Fibroblast of the conjunctiva (primary cell): ENCODE measurements around the gene PTBP1.
"Not testable (repeated sequence)": the region's sequence is repeated elsewhere in the genome, so short reads cannot be mapped to it uniquely, and the experiment has no call there.

Source experiments
- DNase-seq: peaks from one replicate; pipeline ENCODE4 v3.0.0-alpha.2; 2010; ENCODE audit warnings: low read depth

The PTBP1 gene

GRCh38 chr19:827710-828321, 30.6 kb downstream of the PTBP1 start, which contains the start of gene AZU1:
TSS of gene AZU1 (plus strand) at chr19:827837. CDS start at chr19:827847, 10 bp downstream.
- DNase-seq = no peak

GRCh38 chr19:829129-829758, 32.0 kb downstream of the PTBP1 start:
- DNase-seq = no peak

- DNase-seq = no peak
Measured at GRCh38 chr19:831407-832369, 34.4 kb downstream of the PTBP1 start.

GRCh38 chr19:834216-834615, 37.0 kb downstream of the PTBP1 start:
- no peak for DNase-seq

GRCh38 chr19:835210-835810, 38.1 kb downstream of the PTBP1 start:
- no peak for DNase-seq

GRCh38 chr19:840519-841206, 43.4 kb downstream of the PTBP1 start, which contains the start of gene PRTN3:
TSS of gene PRTN3 (plus strand) at chr19:840999. CDS start at chr19:841009, 10 bp downstream.
- DNase-seq = no peak

GRCh38 chr19:842802-843179, 45.5 kb downstream of the PTBP1 start:
- not testable (repeated sequence) for DNase-seq

GRCh38 chr19:843180-843835, 46.1 kb downstream of the PTBP1 start:
- no peak for DNase-seq

- no peak for DNase-seq
Measured at GRCh38 chr19:843836-844545, 46.7 kb downstream of the PTBP1 start.

GRCh38 chr19:844546-844971, 47.3 kb downstream of the PTBP1 start:
- DNase-seq = no peak

GRCh38 chr19:845707-846521, 48.7 kb downstream of the PTBP1 start:
- no peak for DNase-seq

- no peak for DNase-seq
Measured at GRCh38 chr19:848386-848921, 51.2 kb downstream of the PTBP1 start.

- DNase-seq = not testable (repeated sequence)
Measured at GRCh38 chr19:849195-849594, 51.9 kb downstream of the PTBP1 start.

GRCh38 chr19:850221-850978, 53.1 kb downstream of the PTBP1 start:
- DNase-seq = peak; percentile 94

- DNase-seq = no peak
Measured at GRCh38 chr19:850979-851335, 53.7 kb downstream of the PTBP1 start.

GRCh38 chr19:852136-853013, 55.1 kb downstream of the PTBP1 start, which contains the start of gene ELANE:
TSS of gene ELANE (plus strand) at chr19:852303. CDS start at chr19:852329, 26 bp downstream.
- no peak for DNase-seq

GRCh38 chr19:853014-853585, 55.8 kb downstream of the PTBP1 start:
- DNase-seq = no peak
